NCI-H345 treated with DMSO at 0.1 percent for 48 hours (cell line): ENCODE data around the gene LTBP2.
"Not testable (repeated sequence)": the region's sequence is repeated elsewhere in the genome, so short reads cannot be mapped to it uniquely, and the experiment has no call there.

Experiments used
- DNase-seq: peaks from one replicate; lab custom pipeline; 2025; ENCODE audit not compliant: unreplicated experiment; lab: John Stamatoyannopoulos, UW

Gene LTBP2

DNA sequence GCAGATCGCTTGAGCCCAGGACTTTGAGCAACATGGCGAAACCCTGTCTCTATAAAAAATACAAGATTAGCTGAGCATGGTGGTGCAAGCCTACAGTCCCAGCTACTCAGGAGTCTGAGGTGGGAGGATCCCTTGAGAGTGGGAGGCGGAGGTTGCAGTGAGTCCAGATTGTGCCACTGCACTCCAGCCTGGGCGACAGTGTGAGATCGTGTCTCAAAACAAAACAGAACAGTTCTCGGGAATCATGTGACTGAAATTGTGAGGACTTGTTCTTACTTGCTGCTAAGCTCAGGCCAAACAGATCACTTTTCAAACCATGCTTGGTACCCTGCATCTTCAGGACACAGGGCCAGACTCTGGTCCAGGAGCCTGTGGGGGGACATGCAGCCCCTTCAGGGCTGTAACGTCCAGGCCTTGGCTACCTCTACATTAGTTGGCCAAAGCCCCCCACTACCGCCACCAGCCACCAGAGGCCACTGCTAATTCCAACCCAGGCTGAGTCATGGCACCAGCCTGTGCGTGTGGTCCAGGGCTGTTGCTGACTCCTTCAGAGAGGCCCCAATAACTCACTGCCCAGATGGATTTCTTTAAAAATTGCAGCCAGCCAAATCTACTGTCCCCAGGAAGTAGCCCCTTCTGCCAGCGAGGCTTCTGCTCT is 152.6 kb downstream of the LTBP2 start:
- no peak for DNase-seq

DNA sequence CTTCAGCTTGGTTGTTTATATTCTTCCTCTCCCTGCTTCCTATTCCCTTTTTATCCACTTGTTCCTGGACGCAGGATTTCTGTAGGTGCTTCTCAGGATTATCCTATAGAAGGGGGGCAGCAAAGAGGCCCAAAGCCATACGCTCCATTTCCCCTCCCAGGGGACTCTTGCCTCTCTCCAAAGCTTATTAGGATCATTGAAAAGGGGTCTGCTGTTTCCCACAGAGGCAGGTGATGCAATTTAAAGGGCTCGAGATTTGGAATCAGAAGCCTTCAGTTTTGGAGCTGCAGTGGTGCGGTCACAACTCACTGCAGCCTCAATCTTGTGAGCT is 154.5 kb downstream of the LTBP2 start:
- DNase-seq = no peak

DNA sequence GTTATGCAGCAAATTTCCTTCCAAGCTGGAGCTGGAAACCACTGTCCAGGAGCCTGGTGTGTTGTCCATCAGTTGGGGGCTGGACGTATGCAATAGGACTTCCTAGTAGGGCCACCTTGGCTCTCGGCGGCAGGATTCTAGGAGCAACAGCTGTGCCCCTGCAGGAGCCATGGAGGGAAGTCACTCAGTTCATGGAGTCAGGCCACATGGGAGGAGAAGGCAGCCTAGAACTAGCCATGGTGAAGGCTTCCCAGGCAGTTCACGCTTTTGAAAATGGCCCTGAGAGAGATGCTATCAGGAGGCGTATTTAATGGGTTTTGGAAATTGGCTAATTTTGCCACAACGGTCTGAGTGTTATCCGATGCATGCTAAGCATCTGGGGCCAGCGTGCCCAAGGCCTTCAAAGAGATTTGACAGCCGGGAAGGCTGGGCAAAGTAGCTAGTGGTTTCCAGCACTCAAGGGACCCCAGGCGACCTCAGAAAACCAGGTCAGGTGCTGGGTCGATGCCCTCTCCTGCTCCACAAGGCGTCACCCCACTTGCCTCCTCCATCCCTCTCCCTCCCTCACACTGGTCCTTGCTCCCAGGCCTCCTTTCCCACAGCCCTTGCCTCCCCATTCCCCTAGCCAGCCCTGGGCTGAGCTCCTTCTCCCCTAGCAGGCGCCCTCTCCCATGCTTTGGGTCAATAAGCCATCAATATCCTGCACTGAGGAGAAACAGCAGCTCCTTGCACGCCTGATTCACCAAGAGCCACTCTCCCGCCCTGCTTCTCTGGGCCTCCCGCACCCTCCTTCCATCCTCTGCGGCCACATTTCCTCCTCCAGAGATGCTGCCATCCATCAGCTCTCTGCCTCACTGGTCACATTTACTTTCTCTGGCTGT is 155.1 kb downstream of the LTBP2 start:
- DNase-seq = no peak

DNA sequence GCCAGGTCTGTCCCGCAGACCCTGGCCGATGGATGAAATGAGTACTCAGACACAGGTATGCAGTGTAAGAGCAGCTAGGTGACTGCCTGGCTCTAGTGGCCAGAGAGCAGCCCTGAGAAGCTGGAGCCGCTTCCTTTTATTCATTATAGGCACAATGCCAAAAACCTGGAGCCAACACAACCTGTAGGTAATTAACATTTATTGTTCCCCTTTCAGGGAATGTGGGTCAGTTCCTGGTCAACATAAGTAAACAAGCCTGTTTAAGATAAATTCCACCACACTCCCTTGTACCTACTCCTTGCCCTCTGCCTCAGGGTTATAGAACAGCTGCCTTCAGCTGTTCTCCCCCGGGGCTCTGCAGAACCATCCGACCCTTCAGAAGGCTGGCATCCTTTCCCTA is 157.6 kb downstream of the LTBP2 start:
- not testable (repeated sequence) for DNase-seq
